Dermis blood vessel endothelial cell (primary cell): ENCODE results near the gene SLC19A1. TPM values are rescaled to one million over a fixed set of nuclear protein-coding genes. Genes with fewer than 3 reads are reported as not detected.

ENCODE experiments used
- DNase-seq: peaks from one replicate; pipeline ENCODE4 v3.0.0; 2010
- total RNA-seq: library from RNA; depleted of rRNA; stranded (reverse); fragments of >200 nt; gene quantifications from 2 replicates; pipeline ENCODE4 v1.2.3, GENCODE V29; 2014

SLC19A1 gene
- total RNA-seq, 1 donor from 2014 or later, result 5.8 TPM

- no peak for DNase-seq
Measured at GRCh38 chr21:45544449-45545235, 2.4 kb upstream of the SLC19A1 start.

DNA sequence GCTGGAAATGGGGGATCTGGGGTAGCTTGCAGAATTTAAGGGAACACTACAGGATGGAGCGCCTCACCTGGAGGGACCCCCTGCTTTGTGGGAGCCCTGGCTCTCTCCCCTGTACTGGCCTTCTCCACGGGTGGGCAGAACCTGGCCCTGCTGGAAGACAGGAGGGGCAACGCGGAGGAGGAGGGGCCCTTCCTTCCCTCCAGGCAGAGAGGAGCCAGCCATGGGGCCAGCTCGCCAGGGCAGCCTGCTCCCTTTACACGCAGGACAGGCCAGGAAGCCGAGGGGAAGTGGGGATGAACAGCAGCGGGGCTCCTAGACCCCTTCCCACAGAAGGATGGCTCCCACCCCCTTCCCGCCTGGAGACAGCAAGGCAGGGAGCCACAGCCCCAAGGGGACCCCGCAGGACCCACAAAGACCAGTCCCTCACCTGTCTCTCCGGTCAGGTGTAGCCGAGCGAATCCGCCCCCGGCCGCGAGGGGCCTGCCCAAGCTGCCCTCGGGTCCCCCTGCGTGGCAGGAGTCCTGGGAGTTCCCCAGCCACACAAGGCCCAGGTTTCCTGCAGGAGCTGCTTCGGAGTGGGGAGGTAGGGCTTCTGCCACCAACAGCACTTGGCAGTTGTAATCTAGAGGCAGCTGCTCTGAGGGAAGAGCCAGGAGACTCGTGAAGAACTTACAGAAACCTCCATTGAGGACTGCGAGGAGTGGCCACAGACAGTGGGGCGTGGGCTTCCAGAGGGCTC is 1.6 kb upstream of the SLC19A1 start:
- no peak for DNase-seq

GRCh38 chr21:45543371-45543709 is 1.1 kb upstream of the SLC19A1 start:
- no peak for DNase-seq

GRCh38 chr21:45542667-45543370 is 579 bp upstream of the SLC19A1 start:
- DNase-seq, result no peak

DNA sequence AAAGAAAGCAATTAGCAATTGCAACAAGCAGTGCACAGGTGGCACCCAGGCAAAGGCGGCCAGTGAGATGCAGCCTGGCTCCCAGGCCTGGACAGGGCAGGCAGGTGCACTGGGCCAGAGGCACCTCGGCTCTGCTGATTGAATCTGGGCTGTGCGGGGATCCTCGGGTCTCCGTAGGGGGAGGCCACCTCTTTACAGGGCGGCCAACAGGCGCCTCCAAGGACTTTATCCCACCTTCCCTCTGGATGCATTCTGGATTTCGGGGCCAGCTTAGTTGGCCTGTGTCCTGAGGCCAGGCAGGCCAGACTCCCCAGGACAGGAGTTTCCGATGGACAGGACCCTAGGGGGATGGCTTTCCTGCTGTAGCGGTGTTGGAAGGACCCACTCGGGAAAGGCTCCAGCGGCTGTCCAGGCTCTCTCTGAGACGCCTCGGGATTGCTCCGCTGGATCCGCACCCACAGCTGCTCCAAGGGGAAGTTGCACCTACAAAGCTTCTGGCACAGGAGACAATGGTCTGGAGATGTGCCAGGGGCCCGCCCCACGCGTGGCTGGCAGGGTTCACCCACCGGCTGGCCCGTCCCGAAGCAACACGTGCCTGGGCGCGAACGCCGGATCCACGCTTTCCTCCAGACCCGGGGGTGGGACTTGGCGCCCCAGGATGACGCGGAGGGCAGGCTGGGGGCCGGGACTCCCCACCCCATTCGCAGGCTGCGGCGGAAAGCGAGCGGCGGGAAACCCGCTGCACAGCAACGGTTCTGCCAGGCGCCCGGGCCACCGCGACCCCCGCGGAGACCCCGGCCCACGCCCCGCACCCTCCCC is 810 bp downstream of the SLC19A1 start:
- DNase-seq, result peak; percentile 80

GRCh38 chr21:45540601-45540970 is 1.7 kb downstream of the SLC19A1 start:
- DNase-seq, result no peak

- no peak for DNase-seq
Measured at GRCh38 chr21:45539796-45540600, 2.2 kb downstream of the SLC19A1 start.

DNA sequence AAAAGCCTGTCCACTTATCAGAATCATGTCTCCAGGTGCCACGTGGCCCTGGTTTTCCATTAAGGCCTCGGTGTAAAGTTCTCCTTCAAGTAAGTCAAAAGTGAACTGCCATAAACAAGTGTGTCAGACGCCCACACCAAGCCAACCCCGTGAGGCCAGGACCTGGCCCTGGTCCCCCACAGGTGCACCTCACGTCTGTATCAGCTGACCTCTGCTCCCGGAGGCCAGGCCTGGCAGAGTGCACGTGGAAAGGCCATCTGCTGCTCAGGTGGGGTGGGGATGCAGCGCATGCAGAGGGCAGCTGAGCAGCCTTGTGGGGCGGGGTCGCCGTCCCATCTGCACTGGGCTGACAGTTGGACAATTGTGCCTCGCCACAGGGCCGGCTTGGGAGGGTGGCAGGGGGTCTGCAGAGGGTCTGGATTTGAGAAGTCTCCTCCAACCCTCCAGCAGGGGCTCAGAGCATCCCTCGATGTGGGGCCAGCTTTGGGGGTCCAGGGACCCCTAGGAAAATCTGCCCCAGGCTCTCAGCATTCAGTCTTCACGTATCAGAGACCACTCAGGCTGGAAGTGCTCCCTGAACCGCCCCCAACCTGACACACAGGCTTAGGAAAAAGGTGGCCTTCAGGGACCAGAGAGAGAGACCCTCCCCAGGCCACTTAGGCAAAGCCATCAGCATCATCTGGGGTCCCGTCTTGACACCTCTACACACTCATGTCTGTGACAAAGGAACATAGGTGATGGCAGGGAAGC is 3.0 kb downstream of the SLC19A1 start:
- no peak for DNase-seq

GRCh38 chr21:45538381-45539045 is 3.7 kb downstream of the SLC19A1 start:
- no peak for DNase-seq

DNA sequence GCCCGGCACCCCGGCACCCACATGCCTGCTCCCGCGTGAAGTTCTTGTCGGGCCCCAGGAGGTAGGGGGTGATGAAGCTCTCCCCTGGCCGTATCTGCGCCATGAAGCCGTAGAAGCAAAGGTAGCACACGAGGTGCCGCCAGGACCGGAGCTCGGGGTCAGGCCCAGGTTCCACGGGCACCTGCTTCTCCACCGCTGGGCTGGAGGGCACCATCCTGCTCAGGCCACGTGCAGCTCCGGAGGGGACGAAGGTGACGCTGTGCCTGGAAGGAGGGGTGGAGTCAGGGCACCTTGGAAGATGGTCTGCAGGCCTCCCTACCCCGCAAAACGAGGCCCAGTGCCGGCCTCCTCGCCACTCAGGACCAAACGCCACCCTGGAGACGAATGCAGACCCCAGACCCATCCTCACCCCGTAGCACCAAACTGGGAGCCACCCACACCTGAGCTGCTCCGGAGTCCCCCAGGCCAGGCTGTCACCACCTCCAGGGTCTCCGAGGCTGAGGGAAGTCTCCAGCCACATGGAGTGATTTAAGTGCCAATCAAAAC is 4.4 kb downstream of the SLC19A1 start:
- no peak for DNase-seq

GRCh38 chr21:45537111-45537745 is 5.0 kb downstream of the SLC19A1 start:
- no peak for DNase-seq

- DNase-seq, result no peak
Measured at GRCh38 chr21:45536301-45537081, 5.7 kb downstream of the SLC19A1 start.

DNA sequence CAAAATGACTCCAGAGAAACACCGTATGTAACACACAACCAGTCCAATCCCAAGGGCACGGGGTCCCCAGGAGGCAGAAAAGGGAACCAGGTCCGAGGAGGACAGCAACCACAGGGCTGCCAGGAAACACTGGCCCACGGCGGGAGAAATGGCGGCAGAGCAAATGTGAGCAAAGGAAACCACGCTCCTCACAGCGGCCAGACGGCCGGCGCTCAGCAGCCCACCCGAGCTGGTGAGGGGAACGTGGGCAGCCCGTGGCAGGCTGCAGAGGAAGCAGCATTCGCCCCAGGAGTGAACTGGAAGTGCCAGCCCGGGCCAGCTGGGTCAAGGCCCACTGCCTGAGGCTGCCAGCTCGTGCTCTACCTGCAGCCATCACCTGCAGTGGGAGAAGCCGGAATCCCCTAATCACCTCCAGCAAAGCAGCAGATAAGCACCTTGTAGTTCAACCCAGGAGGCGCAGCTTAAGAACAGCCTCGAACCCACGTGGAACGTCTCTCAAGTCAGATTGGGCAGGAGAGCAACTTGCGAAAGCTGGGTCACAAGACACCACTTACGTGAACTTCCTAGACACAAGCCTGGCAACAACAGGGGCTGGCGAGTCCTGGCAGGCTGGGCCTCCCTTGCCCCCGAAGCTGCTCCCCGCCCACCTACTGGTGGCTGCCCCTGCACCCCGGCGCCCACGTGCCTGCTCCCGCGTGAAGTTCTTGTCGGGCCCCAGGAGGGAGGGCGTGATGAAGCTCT is 6.7 kb downstream of the SLC19A1 start:
- no peak for DNase-seq

DNA sequence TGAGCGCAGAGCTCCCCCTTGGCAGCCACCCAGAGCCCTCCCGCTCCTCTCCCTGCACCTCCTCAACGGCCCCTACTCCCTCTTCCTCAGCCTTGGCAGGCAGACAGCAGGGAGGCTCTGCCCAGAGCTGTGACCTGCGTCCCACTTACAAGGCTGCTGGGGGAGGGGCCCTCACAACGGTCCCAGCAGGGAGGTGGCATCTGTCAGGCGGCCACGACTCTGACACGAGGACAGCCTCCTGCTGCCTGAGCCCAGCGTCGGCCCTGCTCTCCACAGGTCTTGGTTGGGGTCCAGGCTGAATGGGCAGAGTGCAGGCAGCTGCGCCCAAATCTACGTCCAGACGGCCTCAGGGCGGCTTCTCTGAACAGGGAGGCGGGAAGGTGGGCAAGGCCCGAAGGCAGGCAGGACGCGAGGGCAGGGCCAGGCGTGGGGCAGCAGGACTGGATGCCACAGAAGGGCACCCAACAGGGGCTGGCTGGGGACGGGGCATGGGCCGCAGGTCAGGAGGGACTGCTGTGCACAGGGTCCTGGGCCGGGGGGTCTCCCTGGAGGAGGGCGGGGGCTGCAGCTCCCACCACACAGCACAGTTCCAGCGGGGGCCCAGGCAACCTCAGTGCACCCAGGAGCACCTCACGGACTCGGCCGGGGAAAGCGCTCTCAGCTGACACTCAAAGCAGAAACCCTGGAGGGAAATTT is 7.5 kb downstream of the SLC19A1 start:
- peak; percentile 64 for DNase-seq

- DNase-seq, result no peak
Measured at GRCh38 chr21:45533846-45534635, 8.2 kb downstream of the SLC19A1 start.

GRCh38 chr21:45533361-45533845 is 8.8 kb downstream of the SLC19A1 start:
- DNase-seq, result no peak
